ENCODE data around the gene C5orf58. TPM values are rescaled to one million over a fixed set of nuclear protein-coding genes. Genes with fewer than 3 reads are reported as not detected.

The C5orf58 gene
- total and polyA plus RNA-seq, 9 of the 15 experiments (the other 6 are each of a cell fraction or from before 2014, with no cell fraction given) = 1.5 to 7.6 (median 5.3) TPM

DNA sequence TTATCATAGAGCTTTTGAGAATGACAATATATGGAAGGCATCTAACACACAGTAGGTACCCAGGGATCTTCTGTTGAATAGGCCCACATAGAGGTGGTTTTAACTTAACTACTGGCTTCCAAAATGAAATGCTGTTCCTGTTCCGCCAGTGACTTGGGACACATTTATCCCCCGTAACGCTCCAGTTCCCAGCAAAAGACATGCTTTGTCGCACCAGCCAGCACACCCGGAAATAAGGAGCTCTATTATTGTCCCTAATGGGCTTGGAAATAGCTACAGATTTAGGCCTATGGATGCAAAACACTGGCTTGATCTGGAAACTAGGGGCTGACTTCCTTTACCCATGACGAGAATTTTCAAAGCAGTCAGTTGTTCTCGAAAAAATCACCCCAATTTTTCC lies 45.9 kb upstream of the C5orf58 start:
- H2AFZ ChIP-seq (ENCODE audit: low read depth, low read length) = no peak overlapping the region
- no peak for ATAC-seq
- H4K20me1 ChIP-seq (replicated peaks; ENCODE audit: control insufficient read depth, insufficient read depth, low read length) = peaks cover 3% of the 10 kb centered on the region
- no peaks in the 10 kb centered on the region for H3K4me1 ChIP-seq (replicated peaks in 1 of 2; ENCODE audit: control insufficient read depth in 2 of 2, insufficient read depth in 2 of 2, low read length in 2 of 2)
- no peak overlapping the region for H3K9ac ChIP-seq (ENCODE audit: insufficient read depth in 1 of 2, low read depth in 2 of 2, low read length in 2 of 2)
- no TSS peak for BruUV-seq (replicated peaks)
- no peaks in the 10 kb centered on the region for H3K79me2 ChIP-seq (ENCODE audit: control insufficient read depth, insufficient read depth, low read length)
- TF ChIP-seq, protein P1, sequence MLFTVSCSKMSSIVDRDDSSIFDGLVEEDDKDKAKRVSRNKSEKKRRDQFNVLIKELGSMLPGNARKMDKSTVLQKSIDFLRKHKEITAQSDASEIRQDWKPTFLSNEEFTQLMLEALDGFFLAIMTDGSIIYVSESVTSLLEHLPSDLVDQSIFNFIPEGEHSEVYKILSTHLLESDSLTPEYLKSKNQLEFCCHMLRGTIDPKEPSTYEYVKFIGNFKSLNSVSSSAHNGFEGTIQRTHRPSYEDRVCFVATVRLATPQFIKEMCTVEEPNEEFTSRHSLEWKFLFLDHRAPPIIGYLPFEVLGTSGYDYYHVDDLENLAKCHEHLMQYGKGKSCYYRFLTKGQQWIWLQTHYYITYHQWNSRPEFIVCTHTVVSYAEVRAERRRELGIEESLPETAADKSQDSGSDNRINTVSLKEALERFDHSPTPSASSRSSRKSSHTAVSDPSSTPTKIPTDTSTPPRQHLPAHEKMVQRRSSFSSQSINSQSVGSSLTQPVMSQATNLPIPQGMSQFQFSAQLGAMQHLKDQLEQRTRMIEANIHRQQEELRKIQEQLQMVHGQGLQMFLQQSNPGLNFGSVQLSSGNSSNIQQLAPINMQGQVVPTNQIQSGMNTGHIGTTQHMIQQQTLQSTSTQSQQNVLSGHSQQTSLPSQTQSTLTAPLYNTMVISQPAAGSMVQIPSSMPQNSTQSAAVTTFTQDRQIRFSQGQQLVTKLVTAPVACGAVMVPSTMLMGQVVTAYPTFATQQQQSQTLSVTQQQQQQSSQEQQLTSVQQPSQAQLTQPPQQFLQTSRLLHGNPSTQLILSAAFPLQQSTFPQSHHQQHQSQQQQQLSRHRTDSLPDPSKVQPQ (CRISPR knock-in tag; IDR thresholded peaks at IDR 0.05; ENCODE audit: borderline replicate concordance) = no peak
- TF ChIP-seq KLF13 (tag; IDR thresholded peaks at IDR 0.05; ENCODE audit: borderline replicate concordance, low read depth) (no peak), ARID3B (CRISPR knock-in tag; IDR thresholded peaks at IDR 0.05; ENCODE audit: borderline replicate concordance) (no peak), ZNF584 (CRISPR knock-in tag; IDR thresholded peaks at IDR 0.05; ENCODE audit: low read depth) (no peak), ZBTB7A (IDR thresholded peaks at IDR 0.05; ENCODE audit: borderline replicate concordance, control insufficient read depth, low read depth, low read length) (no peak), HNRNPL (IDR thresholded peaks at IDR 0.05; ENCODE audit: low read depth, low read length) (no peak), TAF15 (IDR thresholded peaks at IDR 0.05; ENCODE audit: low read depth, low read length) (no peak), ZNF695 (CRISPR knock-in tag; IDR thresholded peaks at IDR 0.05) (no peak), MTA3 (IDR thresholded peaks at IDR 0.05; ENCODE audit: borderline replicate concordance) (no peak), ZC3H11A (IDR thresholded peaks at IDR 0.05; ENCODE audit: low read depth, low read length) (no peak), CAMTA2 (CRISPR knock-in tag; conservative IDR thresholded peaks at IDR 0.05) (no peak), STAT5B (CRISPR knock-in tag; IDR thresholded peaks at IDR 0.05) (no peak), POLR2A (conservative IDR thresholded peaks at IDR 0.05) (no peak), FOXK2 (conservative IDR thresholded peaks at IDR 0.05 in 1 of 2, IDR thresholded peaks at IDR 0.05 in 1 of 2; ENCODE audit: low read depth in 2 of 2) (no peak), DDX20 (tag; IDR thresholded peaks at IDR 0.05; ENCODE audit: low read depth) (no peak), HNRNPH1 (optimal IDR thresholded peaks at IDR 0.05; ENCODE audit: low read depth, low read length) (no peak)
- DNase-seq (ENCODE audit: extremely low read depth in 1 of 4, low spot score in 3 of 4) = no peak
- no peaks in the 10 kb centered on the region for H3K9me1 ChIP-seq (ENCODE audit: control insufficient read depth, insufficient read depth, low read length)
- no peaks in the 10 kb centered on the region for H3K36me3 ChIP-seq (ENCODE audit: control insufficient read depth, insufficient read depth, low read length)
- WGBS (ENCODE audit: insufficient coverage, low coverage, missing lambda C conversion rate) = 3% methylated on average over 7 of the region's 7 CpGs
- no peak overlapping the region for H3K4me3 ChIP-seq
- intact Hi-C loops (cut with micrococcal nuclease) (loop anchor here (10.0 kb wide), 1 partner anchor 202 kb away; the partner anchor contains the start of gene INSYN2B), in situ Hi-C loops (cut with MboI) (loop anchor here (5.0 to 10.0 kb wide), 2 partner anchors 90 to 482 kb away; no protein-coding TSS in a partner anchor)
- CTCF ChIA-PET (ENCODE audit: low intra/inter-chr PET ratio) = no interaction called here
- no peak for FAIRE-seq
- H3K4me2 ChIP-seq (ENCODE audit: insufficient read depth, low read length) = no peak overlapping the region
- no peak overlapping the region for H3K27ac ChIP-seq (ENCODE audit: extremely low read depth, low read depth, low read length)
- H3K9me3 ChIP-seq (replicated peaks; ENCODE audit: control insufficient read depth, insufficient read depth, low read depth, low read length) = no peaks in the 10 kb centered on the region; the same call in 1 of the 2 replicates
- peaks cover 5 to 34% of the 10 kb centered on the region in 2 experiments; a peak in 3 of 5 replicates for H3K27me3 ChIP-seq (ENCODE audit: control insufficient read depth in 2 of 2, insufficient read depth in 2 of 2, low read length in 2 of 2)
- POLR2A ChIA-PET = no interaction called here
